Activated B cell treated with CpG ODN at 0.5 μM for 24 hours (primary cell): ENCODE measurements around the gene GBA3. TPM values are rescaled to one million over a fixed set of nuclear protein-coding genes. Genes with fewer than 3 reads are reported as not detected.

Source experiments
- ATAC-seq: fragments of 200-7000 bp; cut with Tn5 transposase; one replicate; pipeline ENCODE4 v1.10.0; 2021; ENCODE audit warnings: low read depth, mild to moderate bottlenecking, moderate library complexity
- CTCF ChIA-PET: fragments of 350-600 bp; sonication (Branson Sonifier 250); formaldehyde crosslinking; loops from one replicate; lab custom pipeline; 2021; ENCODE audit warnings: antibody characterized with exemption; lab: Charles Lee
- POLR2A ChIA-PET: fragments of 350-600 bp; sonication (Branson Sonifier 250); formaldehyde crosslinking; loops from one replicate; lab custom pipeline; 2021; ENCODE audit warnings: antibody characterized with exemption; lab: Charles Lee
- DNase-seq: peaks from one replicate; pipeline ENCODE4 v3.0.0; 2022
- H3K27ac Mint-ChIP-seq: one replicate; pipeline ENCODE4 v1.8.0; 2020; ENCODE audit warnings: mixed read lengths
- H3K27me3 Mint-ChIP-seq: one replicate; pipeline ENCODE4 v1.8.0; 2021; ENCODE audit warnings: mixed read lengths
- H3K36me3 Mint-ChIP-seq: one replicate; pipeline ENCODE4 v1.8.0; 2021; ENCODE audit warnings: low read depth, mixed read lengths
- H3K4me1 Mint-ChIP-seq: one replicate; pipeline ENCODE4 v1.8.0; 2021; ENCODE audit warnings: mixed read lengths
- H3K4me3 Mint-ChIP-seq: one replicate; pipeline ENCODE4 v1.8.0; 2020; ENCODE audit warnings: mild to moderate bottlenecking, mixed read lengths
- H3K9me3 Mint-ChIP-seq: one replicate; pipeline ENCODE4 v1.8.0; 2020; ENCODE audit warnings: mixed read lengths
- CTCF ChIP-seq: fragments of 200-600 bp; IDR thresholded peaks from one replicate; pipeline ENCODE4 v1.8.0; 2022; ENCODE audit warnings: antibody characterized with exemption, mild to moderate bottlenecking
- intact Hi-C: fragments of 100-400 bp; cut with micrococcal nuclease; formaldehyde crosslinking; loops from one replicate; pipeline ENCODE4 v1.15.1; 2024
- total RNA-seq: library from RNA; stranded (reverse); gene quantifications from 2 replicates; pipeline ENCODE4 v1.2.3, GENCODE V29; 2022

Gene GBA3
- total RNA-seq, 1 donor from 2014 or later = not detected

- intact Hi-C loops = no loop called here
- ChIA-PET POLR2A (no interaction called here), CTCF (no interaction called here)
- Mint-ChIP-seq H3K36me3 (no peaks in the 10 kb centered on the region), H3K4me3 (no peak overlapping the region), H3K27me3 (no peaks in the 10 kb centered on the region), H3K9me3 (peaks cover 7% of the 10 kb centered on the region), H3K4me1 (no peaks in the 10 kb centered on the region), H3K27ac (no peak overlapping the region)
- no peak for DNase-seq
- no peak for TF ChIP-seq CTCF
- no peak for ATAC-seq
These were observed 131.4 kb downstream of the GBA3 start for GRCh38 chr4:22824091-22824490.

GRCh38 chr4:22842360-22843018, 149.8 kb downstream of the GBA3 start:
- no peak for ATAC-seq
- no peaks in the 10 kb centered on the region for H3K27me3 Mint-ChIP-seq
- peaks cover 9% of the 10 kb centered on the region for H3K9me3 Mint-ChIP-seq
- H3K4me3 Mint-ChIP-seq = no peak overlapping the region
- no peak overlapping the region for H3K27ac Mint-ChIP-seq
- ChIA-PET POLR2A (no interaction called here), CTCF (no interaction called here)
- no peaks in the 10 kb centered on the region for H3K4me1 Mint-ChIP-seq
- H3K36me3 Mint-ChIP-seq = no peaks in the 10 kb centered on the region
- TF ChIP-seq CTCF = no peak
- no peak for DNase-seq
- intact Hi-C loops = no loop called here

GRCh38 chr4:22848332-22848731, 155.6 kb downstream of the GBA3 start:
- ChIA-PET CTCF (no interaction called here), POLR2A (no interaction called here)
- Mint-ChIP-seq H3K27me3 (no peaks in the 10 kb centered on the region), H3K9me3 (peaks cover 4% of the 10 kb centered on the region), H3K36me3 (no peaks in the 10 kb centered on the region), H3K4me1 (no peaks in the 10 kb centered on the region), H3K27ac (no peak overlapping the region), H3K4me3 (no peak overlapping the region)
- no peak for DNase-seq
- no peak for ATAC-seq
- TF ChIP-seq CTCF = no peak
- intact Hi-C loops = no loop called here

GRCh38 chr4:22850055-22850454, 157.3 kb downstream of the GBA3 start:
- no peak for ATAC-seq
- no peak overlapping the region for H3K27ac Mint-ChIP-seq
- no peak for DNase-seq
- H3K27me3 Mint-ChIP-seq = no peaks in the 10 kb centered on the region
- peaks cover 2% of the 10 kb centered on the region for H3K9me3 Mint-ChIP-seq
- no peak for TF ChIP-seq CTCF
- no peaks in the 10 kb centered on the region for H3K36me3 Mint-ChIP-seq
- intact Hi-C loops = no loop called here
- ChIA-PET POLR2A (no interaction called here), CTCF (no interaction called here)
- no peak overlapping the region for H3K4me3 Mint-ChIP-seq
- H3K4me1 Mint-ChIP-seq = no peaks in the 10 kb centered on the region

- no peak for DNase-seq
- Mint-ChIP-seq H3K27ac (no peak overlapping the region), H3K27me3 (no peaks in the 10 kb centered on the region), H3K4me3 (no peak overlapping the region), H3K36me3 (no peaks in the 10 kb centered on the region), H3K9me3 (peaks cover 2% of the 10 kb centered on the region), H3K4me1 (no peaks in the 10 kb centered on the region)
- ChIA-PET POLR2A (no interaction called here), CTCF (no interaction called here)
- intact Hi-C loops = no loop called here
- ATAC-seq = no peak
- TF ChIP-seq CTCF = no peak
These were observed 157.9 kb downstream of the GBA3 start for GRCh38 chr4:22850630-22851029.
